ENCODE results near the gene WNT2B.

Gene WNT2B

DNA sequence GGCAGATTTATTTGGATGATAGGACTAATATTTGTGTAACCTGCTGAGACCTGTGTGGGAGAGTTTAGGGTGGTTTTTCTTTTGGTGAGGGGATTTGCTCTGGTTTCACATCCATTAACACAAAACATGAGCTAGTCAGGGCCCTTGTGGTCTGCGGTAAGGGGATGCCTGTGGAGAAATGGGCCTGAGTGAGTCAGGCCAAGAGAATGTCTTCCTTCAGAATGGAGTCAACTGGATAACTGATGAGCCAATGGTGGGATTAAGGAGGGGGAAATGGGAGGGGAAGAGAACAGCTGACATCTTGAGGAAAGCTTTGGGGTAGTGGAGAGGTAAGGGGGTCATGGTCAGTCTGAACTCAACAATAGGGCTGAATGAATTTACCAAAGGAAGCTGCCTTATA, 13.9 kb downstream of the WNT2B start:
- Histone ChIP-seq H3K27me3 (replicated peaks; ENCODE audit: control insufficient read depth, insufficient read depth, low read length, poor library complexity, severe bottlenecking) (no peaks in the 10 kb centered on the region), H3K27ac (ENCODE audit: insufficient read depth, low read length, poor library complexity, severe bottlenecking) (no peak overlapping the region), H3K9me3 (ENCODE audit: control insufficient read depth, low read length) (no peaks in the 10 kb centered on the region), H3K36me3 (ENCODE audit: control insufficient read depth, insufficient read depth, low read length) (no peaks in the 10 kb centered on the region), H3K4me1 (ENCODE audit: control insufficient read depth, insufficient read depth, low read length, poor library complexity, severe bottlenecking) (no peaks in the 10 kb centered on the region), H3K4me3 (ENCODE audit: insufficient read depth, low read depth, low read length, poor library complexity, severe bottlenecking) (no peak overlapping the region)
- DNase-seq, result no peak

DNA sequence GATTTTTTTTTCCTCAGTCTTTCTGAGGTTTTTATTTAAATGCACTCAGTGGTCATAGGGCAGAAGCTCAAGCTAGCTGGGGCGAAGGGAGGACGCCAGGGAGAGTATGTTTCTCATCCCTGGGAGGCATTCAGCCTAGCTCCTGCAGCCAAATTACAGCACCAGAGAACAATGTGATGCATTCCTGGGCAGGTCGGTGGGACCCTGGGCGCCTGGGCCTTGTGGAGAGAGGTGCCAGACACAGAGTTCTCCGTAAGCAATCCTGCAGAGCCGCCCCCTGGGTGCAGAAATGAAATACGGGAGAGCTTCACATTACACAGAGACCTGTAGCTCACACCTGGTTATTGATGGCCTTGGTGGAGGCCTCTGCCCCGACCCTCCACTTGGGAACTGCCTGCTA, 15.5 kb downstream of the WNT2B start:
- Histone ChIP-seq H3K9me3 (ENCODE audit: control insufficient read depth, low read length) (no peaks in the 10 kb centered on the region), H3K36me3 (ENCODE audit: control insufficient read depth, insufficient read depth, low read length) (no peaks in the 10 kb centered on the region), H3K27ac (ENCODE audit: insufficient read depth, low read length, poor library complexity, severe bottlenecking) (no peak overlapping the region), H3K4me3 (ENCODE audit: insufficient read depth, low read depth, low read length, poor library complexity, severe bottlenecking) (no peak overlapping the region), H3K27me3 (replicated peaks; ENCODE audit: control insufficient read depth, insufficient read depth, low read length, poor library complexity, severe bottlenecking) (no peaks in the 10 kb centered on the region), H3K4me1 (ENCODE audit: control insufficient read depth, insufficient read depth, low read length, poor library complexity, severe bottlenecking) (no peaks in the 10 kb centered on the region)
- no peak for DNase-seq

DNA sequence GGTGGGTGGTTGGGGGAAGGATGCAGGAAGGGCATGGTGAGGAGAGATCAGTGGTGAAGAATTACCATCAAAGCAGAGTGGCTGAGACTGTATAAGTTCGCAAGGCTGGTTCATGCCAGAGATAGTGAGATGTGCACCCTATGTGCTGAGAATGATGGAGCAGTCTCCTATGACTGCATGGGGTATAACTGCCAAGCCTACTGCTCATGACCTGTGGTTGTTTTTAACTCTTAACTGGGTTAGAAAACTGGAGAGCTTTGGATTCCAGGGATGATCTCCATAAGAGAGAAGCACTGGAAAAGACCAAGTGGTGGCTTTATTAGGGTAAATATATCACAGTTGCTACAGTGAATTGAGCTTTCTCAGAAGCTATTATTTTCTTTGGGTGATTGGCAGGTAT, 16.2 kb downstream of the WNT2B start:
- Histone ChIP-seq H3K27me3 (replicated peaks; ENCODE audit: control insufficient read depth, insufficient read depth, low read length, poor library complexity, severe bottlenecking) (no peaks in the 10 kb centered on the region), H3K27ac (ENCODE audit: insufficient read depth, low read length, poor library complexity, severe bottlenecking) (no peak overlapping the region), H3K36me3 (ENCODE audit: control insufficient read depth, insufficient read depth, low read length) (no peaks in the 10 kb centered on the region), H3K9me3 (ENCODE audit: control insufficient read depth, low read length) (no peaks in the 10 kb centered on the region), H3K4me3 (ENCODE audit: insufficient read depth, low read depth, low read length, poor library complexity, severe bottlenecking) (no peak overlapping the region), H3K4me1 (ENCODE audit: control insufficient read depth, insufficient read depth, low read length, poor library complexity, severe bottlenecking) (no peaks in the 10 kb centered on the region)
- no peak for DNase-seq

DNA sequence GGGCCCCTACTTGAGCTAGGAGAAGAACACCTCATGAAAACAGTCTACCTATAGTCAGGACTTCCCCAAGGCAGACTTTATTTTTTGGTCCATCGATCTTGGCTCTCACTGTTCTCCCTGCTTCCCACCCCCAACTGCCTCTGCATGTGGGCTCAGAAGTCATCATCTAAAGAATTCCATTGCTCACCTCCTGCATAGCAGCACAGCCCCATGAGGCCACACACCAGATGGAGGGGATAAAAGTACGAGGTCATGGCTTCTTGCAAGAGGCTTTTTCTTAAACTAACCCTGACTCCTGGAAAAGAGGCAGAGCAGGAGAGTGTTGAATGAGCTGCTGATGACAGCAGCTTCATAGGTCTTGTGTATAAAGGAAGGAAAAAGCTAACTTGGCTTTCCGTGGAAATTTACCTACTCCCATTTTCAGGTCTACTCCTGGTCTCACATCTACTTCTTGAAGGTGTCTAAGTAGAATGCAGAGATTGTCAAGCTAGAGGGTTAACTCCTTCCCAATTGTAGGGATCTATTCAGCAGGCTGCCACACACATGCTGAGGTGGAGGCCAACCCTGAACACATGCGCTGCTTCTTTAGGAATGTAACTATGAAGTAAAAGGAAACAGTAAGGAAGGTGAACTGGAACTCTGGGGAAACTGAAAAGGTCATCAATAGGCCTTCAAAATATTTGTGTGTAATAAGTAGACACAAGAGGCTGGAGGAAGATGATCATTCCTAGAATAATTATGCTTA, 18.7 kb downstream of the WNT2B start:
- H3K27ac ChIP-seq (ENCODE audit: insufficient read depth, low read length, poor library complexity, severe bottlenecking), result no peak overlapping the region
- no peaks in the 10 kb centered on the region for H3K36me3 ChIP-seq (ENCODE audit: control insufficient read depth, insufficient read depth, low read length)
- no peaks in the 10 kb centered on the region for H3K9me3 ChIP-seq (ENCODE audit: control insufficient read depth, low read length)
- no peaks in the 10 kb centered on the region for H3K27me3 ChIP-seq (replicated peaks; ENCODE audit: control insufficient read depth, insufficient read depth, low read length, poor library complexity, severe bottlenecking)
- no peak for DNase-seq
- H3K4me3 ChIP-seq (ENCODE audit: insufficient read depth, low read depth, low read length, poor library complexity, severe bottlenecking), result no peak overlapping the region
- H3K4me1 ChIP-seq (ENCODE audit: control insufficient read depth, insufficient read depth, low read length, poor library complexity, severe bottlenecking), result no peaks in the 10 kb centered on the region

DNA sequence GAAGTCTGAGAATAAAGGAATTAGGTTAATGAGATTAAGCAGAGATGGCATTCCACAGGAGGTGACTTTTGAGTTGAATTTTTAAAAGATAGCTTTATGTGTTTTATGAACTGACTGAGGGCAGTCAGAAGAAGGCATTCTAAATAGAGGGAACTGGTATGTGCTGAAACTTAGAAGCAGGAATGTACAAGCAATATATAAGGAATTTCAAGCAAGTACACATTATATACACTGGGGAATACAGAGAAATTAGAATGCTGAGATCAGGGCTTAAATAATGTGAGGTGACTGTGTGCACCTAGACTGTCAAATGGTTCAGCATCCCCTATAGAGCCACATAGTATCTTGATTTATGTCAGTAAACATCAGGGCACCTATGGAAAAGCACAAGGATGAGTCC, 19.3 kb downstream of the WNT2B start:
- H3K4me3 ChIP-seq (ENCODE audit: insufficient read depth, low read depth, low read length, poor library complexity, severe bottlenecking), result no peak overlapping the region
- no peaks in the 10 kb centered on the region for H3K36me3 ChIP-seq (ENCODE audit: control insufficient read depth, insufficient read depth, low read length)
- no peaks in the 10 kb centered on the region for H3K9me3 ChIP-seq (ENCODE audit: control insufficient read depth, low read length)
- H3K27ac ChIP-seq (ENCODE audit: insufficient read depth, low read length, poor library complexity, severe bottlenecking), result no peak overlapping the region
- no peak for DNase-seq
- no peaks in the 10 kb centered on the region for H3K4me1 ChIP-seq (ENCODE audit: control insufficient read depth, insufficient read depth, low read length, poor library complexity, severe bottlenecking)
- no peaks in the 10 kb centered on the region for H3K27me3 ChIP-seq (replicated peaks; ENCODE audit: control insufficient read depth, insufficient read depth, low read length, poor library complexity, severe bottlenecking)

DNA sequence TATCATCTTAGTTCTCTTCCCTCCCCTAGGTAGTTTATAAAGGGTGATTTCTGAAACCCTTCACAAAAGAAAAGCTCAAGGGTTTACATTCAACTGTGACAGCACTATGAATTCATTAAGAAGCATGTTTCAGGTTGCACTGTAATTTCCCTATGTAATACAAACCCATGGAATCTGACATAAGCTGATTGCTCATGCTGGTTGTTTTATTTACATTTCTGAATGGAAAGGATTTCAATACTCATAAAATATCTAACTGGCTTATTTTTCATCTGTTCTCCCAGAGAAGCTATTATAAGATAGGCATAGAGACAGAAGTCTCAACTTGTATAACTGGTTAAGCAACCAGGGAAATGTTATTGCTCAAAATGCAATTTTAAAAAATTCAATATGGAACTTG, 20.5 kb downstream of the WNT2B start:
- Histone ChIP-seq H3K27me3 (replicated peaks; ENCODE audit: control insufficient read depth, insufficient read depth, low read length, poor library complexity, severe bottlenecking) (no peaks in the 10 kb centered on the region), H3K27ac (ENCODE audit: insufficient read depth, low read length, poor library complexity, severe bottlenecking) (no peak overlapping the region), H3K4me1 (ENCODE audit: control insufficient read depth, insufficient read depth, low read length, poor library complexity, severe bottlenecking) (no peaks in the 10 kb centered on the region), H3K36me3 (ENCODE audit: control insufficient read depth, insufficient read depth, low read length) (no peaks in the 10 kb centered on the region), H3K9me3 (ENCODE audit: control insufficient read depth, low read length) (no peaks in the 10 kb centered on the region), H3K4me3 (ENCODE audit: insufficient read depth, low read depth, low read length, poor library complexity, severe bottlenecking) (no peak overlapping the region)
- DNase-seq, result no peak

DNA sequence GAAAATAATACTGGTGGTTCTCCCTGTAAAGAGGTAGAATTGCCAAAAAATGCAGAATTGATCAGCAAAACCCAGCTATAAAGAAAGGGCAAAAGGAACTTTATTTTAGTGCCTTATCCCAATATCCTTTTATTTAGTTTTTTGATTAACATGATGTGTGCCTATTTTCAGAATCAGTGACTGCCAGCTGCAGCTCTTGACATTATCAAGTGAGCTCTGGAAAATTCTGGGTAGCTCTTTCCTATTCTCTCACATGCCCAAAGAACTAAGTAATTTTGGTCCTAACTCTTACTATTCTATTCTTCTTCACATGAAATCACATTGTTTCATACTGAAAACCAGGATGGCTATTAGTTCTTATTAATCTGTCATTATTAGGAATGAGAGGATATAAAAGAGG, 22.1 kb downstream of the WNT2B start:
- Histone ChIP-seq H3K36me3 (ENCODE audit: control insufficient read depth, insufficient read depth, low read length) (no peaks in the 10 kb centered on the region), H3K4me3 (ENCODE audit: insufficient read depth, low read depth, low read length, poor library complexity, severe bottlenecking) (no peak overlapping the region), H3K27me3 (replicated peaks; ENCODE audit: control insufficient read depth, insufficient read depth, low read length, poor library complexity, severe bottlenecking) (no peaks in the 10 kb centered on the region), H3K9me3 (ENCODE audit: control insufficient read depth, low read length) (no peaks in the 10 kb centered on the region), H3K27ac (ENCODE audit: insufficient read depth, low read length, poor library complexity, severe bottlenecking) (no peak overlapping the region), H3K4me1 (ENCODE audit: control insufficient read depth, insufficient read depth, low read length, poor library complexity, severe bottlenecking) (no peaks in the 10 kb centered on the region)
- no peak for DNase-seq

DNA sequence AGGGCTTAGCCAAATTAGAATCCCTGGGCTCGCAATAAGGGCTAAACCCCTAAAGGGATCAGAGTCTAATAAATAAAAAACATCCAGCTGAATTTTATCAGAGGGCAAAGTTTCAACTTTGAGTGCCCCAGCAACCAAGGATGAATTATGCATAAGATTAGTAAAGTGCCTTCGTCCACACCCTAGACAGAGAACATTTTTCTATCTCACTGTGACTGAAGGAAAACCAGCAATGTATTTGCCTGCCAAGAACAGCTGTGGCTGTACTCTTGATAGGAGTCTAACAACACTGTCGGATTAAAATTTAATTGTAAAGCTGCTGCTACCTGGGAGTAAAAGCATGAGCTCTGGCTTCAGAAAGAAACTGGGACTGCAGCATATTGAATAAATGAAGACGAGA, 23.3 kb downstream of the WNT2B start:
- Histone ChIP-seq H3K27me3 (replicated peaks; ENCODE audit: control insufficient read depth, insufficient read depth, low read length, poor library complexity, severe bottlenecking) (no peaks in the 10 kb centered on the region), H3K4me1 (ENCODE audit: control insufficient read depth, insufficient read depth, low read length, poor library complexity, severe bottlenecking) (no peaks in the 10 kb centered on the region)
- DNase-seq, result no peak

DNA sequence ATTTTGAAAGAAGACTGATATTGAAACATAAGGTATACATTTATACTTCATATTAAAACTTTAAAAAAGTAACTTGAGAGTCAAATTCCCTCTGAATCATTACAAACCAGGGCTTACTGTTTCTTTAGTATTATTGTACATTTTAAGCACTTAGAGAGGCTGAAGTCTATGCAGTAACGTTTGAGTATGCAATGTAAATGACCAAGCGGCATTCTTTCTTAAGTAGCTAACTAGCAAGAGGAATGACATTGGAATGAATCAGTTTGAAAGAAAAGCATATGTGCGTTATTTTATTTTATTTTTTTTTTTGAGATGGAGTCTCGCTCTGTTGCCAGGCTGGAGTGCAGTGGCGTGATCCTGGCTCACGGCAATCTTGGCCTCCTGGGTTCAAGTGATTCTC, 24.3 kb downstream of the WNT2B start:
- H3K9me3 ChIP-seq (ENCODE audit: control insufficient read depth, low read length), result no peaks in the 10 kb centered on the region
- no peak for DNase-seq
- H3K36me3 ChIP-seq (ENCODE audit: control insufficient read depth, insufficient read depth, low read length), result no peaks in the 10 kb centered on the region
- no peak overlapping the region for H3K27ac ChIP-seq (ENCODE audit: insufficient read depth, low read length, poor library complexity, severe bottlenecking)
- no peaks in the 10 kb centered on the region for H3K4me1 ChIP-seq (ENCODE audit: control insufficient read depth, insufficient read depth, low read length, poor library complexity, severe bottlenecking)
- H3K27me3 ChIP-seq (replicated peaks; ENCODE audit: control insufficient read depth, insufficient read depth, low read length, poor library complexity, severe bottlenecking), result no peaks in the 10 kb centered on the region
- H3K4me3 ChIP-seq (ENCODE audit: insufficient read depth, low read depth, low read length, poor library complexity, severe bottlenecking), result no peak overlapping the region

More for the DNA sequence above, 23.3 kb downstream of the WNT2B start:
- H3K9me3 ChIP-seq (ENCODE audit: control insufficient read depth, low read length), result no peaks in the 10 kb centered on the region
- no peak overlapping the region for H3K27ac ChIP-seq (ENCODE audit: insufficient read depth, low read length, poor library complexity, severe bottlenecking)
- no peak overlapping the region for H3K4me3 ChIP-seq (ENCODE audit: insufficient read depth, low read depth, low read length, poor library complexity, severe bottlenecking)
- H3K36me3 ChIP-seq (ENCODE audit: control insufficient read depth, insufficient read depth, low read length), result no peaks in the 10 kb centered on the region

DNA sequence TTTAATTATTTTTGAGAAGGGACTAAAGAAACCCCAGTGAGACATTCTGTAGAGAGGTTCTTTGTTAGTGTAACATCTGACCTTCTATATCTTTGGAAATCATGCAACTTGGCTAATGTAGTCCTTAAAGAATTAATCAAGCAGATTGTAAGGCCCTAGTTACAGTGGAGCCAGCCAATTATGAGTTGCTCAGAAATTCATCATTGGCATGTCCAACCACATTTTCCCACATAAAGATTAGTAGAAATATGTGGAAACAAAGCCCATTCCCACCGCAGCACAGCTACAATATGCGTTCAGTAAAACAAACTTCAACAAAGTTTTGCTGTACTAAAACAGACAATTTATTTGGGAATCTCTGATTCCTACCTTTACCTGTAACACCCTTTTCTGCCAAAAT, 27.8 kb downstream of the WNT2B start:
- Histone ChIP-seq H3K27ac (ENCODE audit: insufficient read depth, low read length, poor library complexity, severe bottlenecking) (no peak overlapping the region), H3K36me3 (ENCODE audit: control insufficient read depth, insufficient read depth, low read length) (no peaks in the 10 kb centered on the region), H3K4me3 (ENCODE audit: insufficient read depth, low read depth, low read length, poor library complexity, severe bottlenecking) (no peak overlapping the region), H3K4me1 (ENCODE audit: control insufficient read depth, insufficient read depth, low read length, poor library complexity, severe bottlenecking) (no peaks in the 10 kb centered on the region), H3K9me3 (ENCODE audit: control insufficient read depth, low read length) (no peaks in the 10 kb centered on the region), H3K27me3 (replicated peaks; ENCODE audit: control insufficient read depth, insufficient read depth, low read length, poor library complexity, severe bottlenecking) (no peaks in the 10 kb centered on the region)
- no peak for DNase-seq

Data from effector memory CD4-positive, alpha-beta T cell (primary cell).